ENCODE data around the gene SLC29A3.

The SLC29A3 gene

GRCh38 chr10:71388171-71388570 is 69.1 kb downstream of the SLC29A3 start:
- H3K4me3 ChIP-seq (ENCODE audit: control insufficient read depth, low read depth, low read length) = no peak overlapping the region
- TF ChIP-seq CTCF (conservative IDR thresholded peaks at IDR 0.05; ENCODE audit: control insufficient read depth, insufficient read depth, low read depth, low read length) = no peak

GRCh38 chr10:71388583-71389310 is 69.7 kb downstream of the SLC29A3 start:
- no peak for DNase-seq (ENCODE audit: low read depth)
- no peak for TF ChIP-seq CTCF (conservative IDR thresholded peaks at IDR 0.05; ENCODE audit: control insufficient read depth, insufficient read depth, low read depth, low read length)
- no peak overlapping the region for H3K4me3 ChIP-seq (ENCODE audit: control insufficient read depth, low read depth, low read length)

More at GRCh38 chr10:71388171-71388570, 69.1 kb downstream of the SLC29A3 start:
- DNase-seq (ENCODE audit: low read depth) = no peak

GRCh38 chr10:71389768-71390460 is 70.9 kb downstream of the SLC29A3 start:
- H3K4me3 ChIP-seq (ENCODE audit: control insufficient read depth, low read depth, low read length) = no peak overlapping the region
- TF ChIP-seq CTCF (conservative IDR thresholded peaks at IDR 0.05; ENCODE audit: control insufficient read depth, insufficient read depth, low read depth, low read length) = no peak
- DNase-seq (ENCODE audit: low read depth) = no peak

GRCh38 chr10:71390461-71390835 is 71.4 kb downstream of the SLC29A3 start:
- no peak overlapping the region for H3K4me3 ChIP-seq (ENCODE audit: control insufficient read depth, low read depth, low read length)
- DNase-seq (ENCODE audit: low read depth) = no peak
- TF ChIP-seq CTCF (conservative IDR thresholded peaks at IDR 0.05; ENCODE audit: control insufficient read depth, insufficient read depth, low read depth, low read length) = no peak

- TF ChIP-seq CTCF (conservative IDR thresholded peaks at IDR 0.05; ENCODE audit: control insufficient read depth, insufficient read depth, low read depth, low read length) = no peak
These were observed 72.0 kb downstream of the SLC29A3 start for GRCh38 chr10:71390921-71391690.

GRCh38 chr10:71391701-71392100 is 72.6 kb downstream of the SLC29A3 start:
- no peak for TF ChIP-seq CTCF (conservative IDR thresholded peaks at IDR 0.05; ENCODE audit: control insufficient read depth, insufficient read depth, low read depth, low read length)
- no peak for DNase-seq (ENCODE audit: low read depth)
- no peak overlapping the region for H3K4me3 ChIP-seq (ENCODE audit: control insufficient read depth, low read depth, low read length)

More at GRCh38 chr10:71390921-71391690, 72.0 kb downstream of the SLC29A3 start:
- DNase-seq (ENCODE audit: low read depth) = no peak
- H3K4me3 ChIP-seq (ENCODE audit: control insufficient read depth, low read depth, low read length) = no peak overlapping the region

Measured in fibroblast of mammary gland (primary cell).